GM12878 (cell line): Measurements from ENCODE around the gene TSPAN31. TPM values are rescaled to one million over a fixed set of nuclear protein-coding genes. Genes with fewer than 3 reads are reported as not detected.

Experiments
- BHLHE40 ChIP-seq, 2 experiments: fragments of 450-650 bp in 1 of 2; IDR thresholded peaks; 2 replicates each; pipeline ENCODE4 v1.6.1; 2011 to 2017; ENCODE audit warnings: low read depth in 2 of 2, borderline replicate concordance in 1 of 2, improper control_type of control experiment in 1 of 2, low read length in 1 of 2, mild to moderate bottlenecking in 1 of 2
- CBFB ChIP-seq: IDR thresholded peaks from 2 replicates; pipeline ENCODE4 v1.6.1; 2016; ENCODE audit warnings: antibody characterized with exemption, low read depth
- EED ChIP-seq: sonication (generic); IDR thresholded peaks from 2 replicates; pipeline ENCODE4 v1.6.1; 2016; ENCODE audit warnings: antibody characterized with exemption, low read depth
- ETV6 ChIP-seq, 2 experiments: fragments of 450-650 bp in 1 of 2; IDR thresholded peaks in 1 of 2; conservative IDR thresholded peaks in 1 of 2; 2 replicates each; pipeline ENCODE4 v1.6.1; 2014; ENCODE audit warnings: antibody characterized with exemption in 1 of 2, borderline replicate concordance in 1 of 2, low read depth in 1 of 2, mild to moderate bottlenecking in 1 of 2, moderate library complexity in 1 of 2
- EZH2 ChIP-seq: IDR thresholded peaks from 2 replicates; pipeline ENCODE4 v1.6.1; 2012; ENCODE audit warnings: low read depth, mild to moderate bottlenecking, control low read depth, inconsistent platforms, low read length, borderline replicate concordance; ENCODE audit not compliant: control insufficient read depth
- FOS ChIP-seq: IDR thresholded peaks from 3 replicates; pipeline ENCODE4 v1.6.1; 2011; ENCODE audit warnings: borderline replicate concordance; ENCODE audit not compliant: insufficient read length; ENCODE audit errors: extremely low read depth
- HDAC6 ChIP-seq: fragments of 200-600 bp; sonication (generic); IDR thresholded peaks from one replicate; pipeline ENCODE4 v1.8.0; 2017; ENCODE audit warnings: antibody characterized with exemption; ENCODE audit not compliant: unreplicated experiment
- MXI1 ChIP-seq: fragments of 150-350 bp; IDR thresholded peaks from 2 replicates; pipeline ENCODE4 v1.6.1; 2011; ENCODE audit warnings: low read depth, mild to moderate bottlenecking, inconsistent platforms, low read length, improper control_type of control experiment
- NFXL1 ChIP-seq: fragments of 450-650 bp; IDR thresholded peaks from 2 replicates; pipeline ENCODE4 v1.6.1; 2017; ENCODE audit warnings: antibody characterized with exemption, mild to moderate bottlenecking, borderline replicate concordance
- NFYB ChIP-seq: IDR thresholded peaks from 2 replicates; pipeline ENCODE4 v1.6.1; 2011; ENCODE audit warnings: low read depth, mild to moderate bottlenecking, low read length, improper control_type of control experiment, moderate library complexity; ENCODE audit not compliant: insufficient read depth
- NR2F1 ChIP-seq: fragments of 450-650 bp; conservative IDR thresholded peaks from 2 replicates; pipeline ENCODE4 v1.6.1; 2017; ENCODE audit warnings: mild to moderate bottlenecking
- PAX5 ChIP-seq: IDR thresholded peaks from 2 replicates; pipeline ENCODE4 v1.6.1; 2011; ENCODE audit warnings: low read depth, low read length, borderline replicate concordance
- PAX8 ChIP-seq: fragments of 450-650 bp; IDR thresholded peaks from 2 replicates; pipeline ENCODE4 v1.6.1; 2017; ENCODE audit warnings: mild to moderate bottlenecking, moderate library complexity
- POU2F2 ChIP-seq: IDR thresholded peaks from 3 replicates; pipeline ENCODE4 v1.6.1; 2011; ENCODE audit warnings: low read depth, mild to moderate bottlenecking, low read length, borderline replicate concordance
- RBBP5 ChIP-seq: fragments of 200-600 bp; sonication (generic); conservative IDR thresholded peaks from 2 replicates; pipeline ENCODE4 v1.6.1; 2016
- REST ChIP-seq: IDR thresholded peaks from 2 replicates; pipeline ENCODE4 v1.6.1; 2012; ENCODE audit warnings: mild to moderate bottlenecking, low read depth, low read length
- SMAD1 ChIP-seq: fragments of 450-650 bp; IDR thresholded peaks from 2 replicates; pipeline ENCODE4 v1.6.1; 2018; ENCODE audit warnings: mild to moderate bottlenecking, low read depth; ENCODE audit not compliant: partially characterized antibody
- SPI1 ChIP-seq: IDR thresholded peaks from 2 replicates; pipeline ENCODE4 v1.6.1; 2011; ENCODE audit warnings: low read depth, mild to moderate bottlenecking, low read length, moderate library complexity, borderline replicate concordance; ENCODE audit not compliant: insufficient read depth
- ZBTB40 ChIP-seq: fragments of 450-650 bp; IDR thresholded peaks from 2 replicates; pipeline ENCODE4 v1.6.1; 2016; ENCODE audit warnings: mild to moderate bottlenecking, moderate library complexity, borderline replicate concordance
- polyA plus RNA-seq, 11 experiments: library from polyadenylated mRNA; depleted of rRNA in 4 of 11; unstranded in 6 of 11; stranded (reverse) in 5 of 11; fragments of >200 nt; fragmentation: Nextera tagmentation in 4 of 11; fragmentation: Illumina TruSeq in 1 of 11; extraction: Ambion mirVana in 4 of 11; extraction: Trizol in 1 of 11; gene quantifications; 1 replicate in 1 of 11; 2 replicates in 10 of 11; pipeline versions ENCODE4 v1.2.1 to v1.2.3, GENCODE V29; 2011 to 2016; ENCODE audit warnings: inconsistent platforms in 2 of 11, missing spikeins in 2 of 11, low read depth in 1 of 11
- total RNA-seq, 4 experiments: library from RNA; depleted of rRNA in 3 of 4; stranded (reverse); fragments of >200 nt in 3 of 4; fragmentation: Illumina TruSeq in 1 of 4; extraction: Trizol in 1 of 4; gene quantifications; 2 replicates each; pipeline versions ENCODE4 v1.2.1 to v1.2.3, GENCODE V29; 2013 to 2021
- TF ChIP-seq, protein P1 (sequence below): IDR thresholded peaks from 2 replicates; pipeline ENCODE4 v1.6.1; 2012; ENCODE audit warnings: low read depth, low read length, improper control_type of control experiment

Gene TSPAN31
- total and polyA plus RNA-seq, 10 of the 15 experiments (the other 5 are each of a cell fraction or from before 2014, with no cell fraction given): 11.8 to 32.2 (median 24.7) TPM

DNA sequence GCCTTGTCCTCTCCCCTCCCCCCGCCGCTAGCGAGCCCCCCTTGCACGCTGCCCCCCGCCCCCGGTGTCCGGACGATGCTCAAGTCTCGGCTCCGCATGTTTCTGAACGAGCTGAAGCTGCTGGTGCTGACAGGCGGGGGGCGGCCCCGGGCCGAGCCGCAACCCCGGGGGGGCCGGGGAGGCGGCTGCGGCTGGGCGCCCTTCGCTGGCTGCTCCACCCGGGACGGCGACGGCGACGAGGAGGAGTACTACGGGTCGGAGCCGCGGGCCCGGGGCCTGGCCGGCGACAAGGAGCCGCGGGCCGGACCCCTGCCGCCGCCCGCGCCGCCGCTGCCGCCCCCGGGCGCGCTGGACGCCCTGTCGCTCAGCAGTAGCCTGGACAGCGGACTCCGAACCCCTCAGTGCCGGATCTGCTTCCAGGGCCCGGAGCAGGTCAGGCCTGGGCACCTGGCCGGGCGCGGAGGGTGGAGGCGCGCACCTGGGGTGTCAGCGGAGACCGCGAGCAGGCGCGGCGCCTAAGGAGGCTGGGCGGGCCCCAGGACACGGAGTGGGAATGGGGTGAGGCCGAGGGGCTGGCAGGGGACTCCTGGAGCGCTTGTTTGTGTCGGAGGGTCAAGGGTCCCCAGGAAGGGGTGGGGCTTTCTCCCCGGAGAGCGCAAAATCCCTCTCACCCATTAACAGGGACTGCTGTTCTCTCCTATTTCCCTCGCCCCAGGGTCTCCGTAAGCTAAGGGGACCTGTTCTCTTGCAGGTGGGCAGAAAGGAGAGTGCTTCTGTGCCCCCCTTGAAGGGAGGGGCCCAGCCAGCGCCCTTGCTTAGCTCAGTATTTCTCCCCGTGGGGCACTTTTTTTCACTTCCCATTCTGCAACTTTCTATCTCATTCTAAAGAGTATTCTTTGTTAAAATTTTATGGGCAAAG, 10.9 kb downstream of the TSPAN31 start (continued):
- TF ChIP-seq EZH2: no peak
- TF ChIP-seq POU2F2: no peak
- TF ChIP-seq FOS: no peak
- peak; percentile 85 for TF ChIP-seq NR2F1
- no peak for TF ChIP-seq MXI1
- no peak for TF ChIP-seq PAX8
- no peak for TF ChIP-seq EED
- TF ChIP-seq SMAD1: no peak
- no peak for TF ChIP-seq NFYB
- no peak for TF ChIP-seq RBBP5
- TF ChIP-seq BHLHE40 (IDR thresholded peaks at IDR 0.05; ENCODE audit: borderline replicate concordance in 1 of 2, low read depth in 2 of 2, low read length in 1 of 2): peak in 1 of 2 experiments; percentile 32; a peak in 1 of 4 replicates
- TF ChIP-seq CBFB: no peak
- TF ChIP-seq, protein P1, sequence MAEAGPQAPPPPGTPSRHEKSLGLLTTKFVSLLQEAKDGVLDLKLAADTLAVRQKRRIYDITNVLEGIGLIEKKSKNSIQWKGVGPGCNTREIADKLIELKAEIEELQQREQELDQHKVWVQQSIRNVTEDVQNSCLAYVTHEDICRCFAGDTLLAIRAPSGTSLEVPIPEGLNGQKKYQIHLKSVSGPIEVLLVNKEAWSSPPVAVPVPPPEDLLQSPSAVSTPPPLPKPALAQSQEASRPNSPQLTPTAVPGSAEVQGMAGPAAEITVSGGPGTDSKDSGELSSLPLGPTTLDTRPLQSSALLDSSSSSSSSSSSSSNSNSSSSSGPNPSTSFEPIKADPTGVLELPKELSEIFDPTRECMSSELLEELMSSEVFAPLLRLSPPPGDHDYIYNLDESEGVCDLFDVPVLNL: no peak
- TF ChIP-seq ETV6 (conservative IDR thresholded peaks at IDR 0.05 in 1 of 2, IDR thresholded peaks at IDR 0.05 in 1 of 2; ENCODE audit: borderline replicate concordance in 1 of 2, low read depth in 1 of 2): no peak
- no peak for TF ChIP-seq HDAC6
- peak; percentile 56 for TF ChIP-seq SPI1
- TF ChIP-seq PAX5: no peak
- no peak; the same call in 1 of the 2 replicates for TF ChIP-seq ZBTB40
- TF ChIP-seq NFXL1: no peak
- TF ChIP-seq REST: no peak
